Sigmoid colon (tissue), 7 donors: ENCODE data around the gene TEX30. TPM values are rescaled to one million over a fixed set of nuclear protein-coding genes. Genes with fewer than 3 reads are reported as not detected.

Source experiments
- DNase-seq: peaks from one replicate; pipeline ENCODE4 v3.0.0-alpha.2; 2019
- H3K27ac ChIP-seq, 4 donors: fragments of 200-600 bp; sonication (generic); one replicate each; pipeline ENCODE4 v1.5.1; 2016 to 2019; ENCODE audit warnings: mild to moderate bottlenecking in 1 of 4
- H3K27me3 ChIP-seq, 3 donors: fragments of 200-600 bp; sonication (generic); one replicate each; pipeline ENCODE4 v1.5.1; 2019; ENCODE audit warnings: mild to moderate bottlenecking in 1 of 3
- H3K36me3 ChIP-seq, 4 donors: fragments of 200-600 bp; sonication (generic); one replicate each; pipeline ENCODE4 v1.5.1; 2016 to 2019
- H3K4me1 ChIP-seq, 4 donors: fragments of 200-600 bp; sonication (generic); one replicate each; pipeline ENCODE4 v1.5.1; 2017 to 2019
- H3K4me3 ChIP-seq, 4 donors: fragments of 200-600 bp; sonication (generic); one replicate each; pipeline ENCODE4 v1.5.1; 2017 to 2019; ENCODE audit warnings: mild to moderate bottlenecking in 2 of 4, moderate library complexity in 1 of 4
- H3K9me3 ChIP-seq, 4 donors: fragments of 200-600 bp in 3 of 4; sonication (generic) in 3 of 4; one replicate each; pipeline versions ENCODE4 v1.5.1 to v1.6.1; 2013 to 2019
- CTCF ChIP-seq, 4 experiments: fragments of 450-650 bp in 3 of 4; fragments of 200-600 bp in 1 of 4; IDR thresholded peaks; one replicate each; pipeline ENCODE4 v1.5.1; 2016 to 2019; ENCODE audit warnings: antibody characterized with exemption in 4 of 4, mild to moderate bottlenecking in 3 of 4, moderate library complexity in 2 of 4
- EP300 ChIP-seq, 4 donors: sonication (generic); formaldehyde crosslinking; IDR thresholded peaks; one replicate each; pipeline ENCODE4 v1.6.1; 2017; ENCODE audit warnings: antibody characterized with exemption in 4 of 4
- POLR2A ChIP-seq, 2 donors: fragments of 450-650 bp; IDR thresholded peaks; one replicate each; pipeline ENCODE4 v1.6.1; 2016; ENCODE audit warnings: antibody characterized with exemption in 2 of 2, mild to moderate bottlenecking in 2 of 2, moderate library complexity in 2 of 2
- POLR2AphosphoS5 ChIP-seq, 4 donors: sonication (generic); formaldehyde crosslinking; IDR thresholded peaks; one replicate each; pipeline ENCODE4 v1.6.1; 2017; ENCODE audit warnings: antibody characterized with exemption in 4 of 4
- WGBS, 2 donors: extraction: QIAGEN DNeasy Blood & Tissue Kit; methylation state at CpG; one replicate each; pipeline ENCODE4 v1.1.7; 2013; 5-methylcytosine and 5-hydroxymethylcytosine counted together
- intact Hi-C: fragments of 100-400 bp; cut with DNase I; formaldehyde crosslinking; loops from one replicate; pipeline ENCODE4 v1.15.1; 2023
- polyA plus RNA-seq, 3 donors: library from polyadenylated mRNA; stranded (reverse); fragments of 200-250 nt; gene quantifications; one replicate each; pipeline ENCODE4 v1.2.3, GENCODE V29; 2013
- total RNA-seq, 4 donors: library from RNA; depleted of rRNA; stranded (reverse); fragments of >200 nt; gene quantifications; one replicate each; pipeline ENCODE4 v1.1.0, GENCODE V29; 2016
- donor health status: healthy with polysubstance abuse.
- donor health status: Bipolar disorder and iron deficiency.
- donor health status: healthy.

The TEX30 gene
- total and polyA plus RNA-seq, 7 donors, result 6.6 to 17.3 (median 8.9) TPM

- Histone ChIP-seq H3K9me3 (no peaks in the 10 kb centered on the region), H3K4me1 (no peaks in the 10 kb centered on the region), H3K4me3 (no peak overlapping the region), H3K36me3 (no peaks in the 10 kb centered on the region), H3K27me3 (no peaks in the 10 kb centered on the region), H3K27ac (no peak overlapping the region)
- TF ChIP-seq EP300 (IDR thresholded peaks at IDR 0.05), result no peak
- no peak for TF ChIP-seq POLR2AphosphoS5 (IDR thresholded peaks at IDR 0.05)
- TF ChIP-seq POLR2A (IDR thresholded peaks at IDR 0.05), result no peak
- TF ChIP-seq CTCF (IDR thresholded peaks at IDR 0.05), result no peak
- intact Hi-C loops, result no loop called here
- WGBS, 2 donors, result 23 to 42% methylated on average over 8 of the region's 8 CpGs
- no peak for DNase-seq
Measured at GRCh38 chr13:102729560-102730270, 43.9 kb downstream of the TEX30 start.

DNA sequence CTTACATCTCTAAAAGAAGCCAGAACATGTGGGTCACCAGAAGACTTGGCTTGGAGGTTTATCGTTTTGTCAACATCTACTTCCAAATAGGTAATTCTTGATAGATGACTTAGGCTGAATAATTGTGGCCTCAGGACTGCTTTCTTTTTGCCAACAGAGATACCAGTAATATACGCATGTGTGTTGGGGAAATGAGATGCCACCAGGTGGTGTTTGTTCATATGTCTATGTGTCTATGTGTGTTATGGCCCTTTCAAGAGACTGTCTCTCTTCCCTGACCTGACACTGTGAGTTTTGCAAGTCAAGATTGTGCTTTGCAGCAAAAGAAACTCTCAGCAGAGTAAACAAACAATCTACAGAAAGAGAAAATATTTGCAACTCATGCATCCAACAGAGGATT is 47.2 kb downstream of the TEX30 start:
- H3K27ac ChIP-seq, result no peak overlapping the region
- no peaks in the 10 kb centered on the region for H3K27me3 ChIP-seq
- intact Hi-C loops, result no loop called here
- H3K4me3 ChIP-seq, result no peak overlapping the region
- TF ChIP-seq POLR2AphosphoS5 (IDR thresholded peaks at IDR 0.05), result no peak
- no peak for TF ChIP-seq POLR2A (IDR thresholded peaks at IDR 0.05)
- no peak for TF ChIP-seq EP300 (IDR thresholded peaks at IDR 0.05)
- H3K9me3 ChIP-seq, result no peaks in the 10 kb centered on the region
- DNase-seq, result no peak
- no peaks in the 10 kb centered on the region for H3K4me1 ChIP-seq
- WGBS, 2 donors, result 45 to 86% methylated on average over 2 of the region's 2 CpGs
- H3K36me3 ChIP-seq, result no peaks in the 10 kb centered on the region

GRCh38 chr13:102724923-102725322 is 48.7 kb downstream of the TEX30 start:
- Histone ChIP-seq H3K4me1 (no peaks in the 10 kb centered on the region), H3K27ac (no peak overlapping the region), H3K36me3 (no peaks in the 10 kb centered on the region), H3K9me3 (no peaks in the 10 kb centered on the region), H3K27me3 (no peaks in the 10 kb centered on the region), H3K4me3 (no peak overlapping the region)
- TF ChIP-seq CTCF (IDR thresholded peaks at IDR 0.05) (peak in 1 of 4 experiments; percentile 10), EP300 (IDR thresholded peaks at IDR 0.05) (no peak), POLR2A (IDR thresholded peaks at IDR 0.05) (no peak), POLR2AphosphoS5 (IDR thresholded peaks at IDR 0.05) (no peak)
- intact Hi-C loops, result no loop called here
- no peak for DNase-seq
- WGBS, 2 donors, result 51 to 79% methylated on average over 6 of the region's 6 CpGs

GRCh38 chr13:102721800-102722231 is 51.8 kb downstream of the TEX30 start:
- Histone ChIP-seq H3K4me3 (no peak overlapping the region), H3K27me3 (no peaks in the 10 kb centered on the region), H3K36me3 (no peaks in the 10 kb centered on the region), H3K4me1 (no peaks in the 10 kb centered on the region), H3K27ac (no peak overlapping the region), H3K9me3 (no peaks in the 10 kb centered on the region)
- no peak for TF ChIP-seq POLR2A (IDR thresholded peaks at IDR 0.05)
- no peak for TF ChIP-seq POLR2AphosphoS5 (IDR thresholded peaks at IDR 0.05)
- TF ChIP-seq EP300 (IDR thresholded peaks at IDR 0.05), result no peak
- no peak for TF ChIP-seq CTCF (IDR thresholded peaks at IDR 0.05)
- intact Hi-C loops, result no loop called here
- DNase-seq, result no peak
- 43 to 88% methylated on average over 1 of the region's 1 CpG for WGBS, 2 donors

DNA sequence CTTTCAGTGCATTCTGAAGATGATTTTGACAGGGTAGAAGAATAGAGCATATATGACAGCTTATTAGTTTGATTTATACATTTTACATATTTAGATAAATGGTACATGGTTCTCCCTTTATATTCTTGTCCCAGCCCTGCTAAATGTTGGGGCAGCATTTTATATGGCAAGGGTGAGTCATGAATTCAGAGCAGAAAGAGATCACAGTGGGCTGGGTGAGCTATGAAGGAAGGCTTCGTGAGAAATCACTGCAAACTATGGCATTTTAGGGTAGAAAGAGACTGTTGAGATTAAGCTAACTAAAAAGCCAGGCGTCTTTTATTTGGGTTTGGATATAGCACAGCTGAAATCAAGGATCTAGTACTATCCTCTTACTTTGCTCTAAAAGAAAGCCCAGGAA is 54.8 kb downstream of the TEX30 start:
- Histone ChIP-seq H3K9me3 (no peaks in the 10 kb centered on the region), H3K4me3 (no peak overlapping the region), H3K27me3 (no peaks in the 10 kb centered on the region), H3K36me3 (no peaks in the 10 kb centered on the region), H3K4me1 (no peaks in the 10 kb centered on the region), H3K27ac (no peak overlapping the region)
- 58 to 74% methylated on average over 2 of the region's 2 CpGs for WGBS, 2 donors
- DNase-seq, result no peak
- intact Hi-C loops, result no loop called here
- TF ChIP-seq POLR2AphosphoS5 (IDR thresholded peaks at IDR 0.05) (no peak), EP300 (IDR thresholded peaks at IDR 0.05) (no peak)

Other genes with a start within 250 kb of the TEX30 start
- 10 to 100 TPM; 33.0 to 54.2 (median 37.3) TPM for gene TPP2, start 176.8 kb downstream of the TEX30 start, total RNA-seq
- 10 to 100 TPM; 11.4 to 23.9 (median 14.6) TPM for gene TPP2, start 176.8 kb downstream of the TEX30 start, polyA plus RNA-seq
- gene METTL21C, start 78.7 kb downstream of the TEX30 start, total RNA-seq, result under 1 TPM in 1 of 4 donors, not detected in 3; 0.36 TPM
- not detected for gene METTL21C, start 78.7 kb downstream of the TEX30 start, polyA plus RNA-seq
- gene POGLUT2, start 25.2 kb upstream of the TEX30 start, total RNA-seq, result 1 to 10 TPM; 3.1 to 8.4 (median 7.4) TPM
- gene POGLUT2, start 25.2 kb upstream of the TEX30 start, polyA plus RNA-seq, result 1 to 10 TPM in 1 of 3 donors, under 1 TPM in 2; 0.60 to 2.7 (median 0.92) TPM
- 10 to 100 TPM; 14.8 to 31.0 (median 22.1) TPM for gene BIVM, start 25.3 kb upstream of the TEX30 start, total RNA-seq
- gene BIVM, start 25.3 kb upstream of the TEX30 start, polyA plus RNA-seq, result 1 to 10 TPM; 5.4 to 8.3 (median 7.8) TPM
- 10 to 100 TPM; 30.7 to 68.5 (median 63.3) TPM for gene ERCC5, start 72.2 kb upstream of the TEX30 start, total RNA-seq
- gene ERCC5, start 72.2 kb upstream of the TEX30 start, polyA plus RNA-seq, result 10 to 100 TPM; 38.8 to 51.2 (median 45.0) TPM